Measurements from ENCODE around the gene ASIC4.

DNA sequence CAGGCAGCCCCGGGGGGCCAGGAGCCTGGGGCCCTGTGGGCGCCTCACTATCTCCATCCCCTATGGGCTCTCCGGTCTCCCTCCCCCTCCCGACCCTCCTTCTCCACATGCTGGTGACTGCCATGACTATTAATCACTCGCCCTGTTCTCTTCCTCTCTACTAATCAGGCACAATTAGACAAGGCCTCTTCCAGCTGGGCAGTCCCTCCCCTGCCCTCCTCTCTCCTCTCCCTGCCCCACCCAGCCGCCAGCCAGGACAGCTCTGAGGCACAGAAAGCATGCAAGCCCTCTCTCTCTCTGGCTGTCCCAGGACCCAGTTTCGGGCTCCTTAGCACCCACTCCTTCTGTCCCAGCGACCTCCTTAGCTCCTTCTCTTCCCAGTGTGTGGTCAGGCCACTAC, 5.8 kb downstream of the ASIC4 start:
- TF ChIP-seq, protein P1, sequence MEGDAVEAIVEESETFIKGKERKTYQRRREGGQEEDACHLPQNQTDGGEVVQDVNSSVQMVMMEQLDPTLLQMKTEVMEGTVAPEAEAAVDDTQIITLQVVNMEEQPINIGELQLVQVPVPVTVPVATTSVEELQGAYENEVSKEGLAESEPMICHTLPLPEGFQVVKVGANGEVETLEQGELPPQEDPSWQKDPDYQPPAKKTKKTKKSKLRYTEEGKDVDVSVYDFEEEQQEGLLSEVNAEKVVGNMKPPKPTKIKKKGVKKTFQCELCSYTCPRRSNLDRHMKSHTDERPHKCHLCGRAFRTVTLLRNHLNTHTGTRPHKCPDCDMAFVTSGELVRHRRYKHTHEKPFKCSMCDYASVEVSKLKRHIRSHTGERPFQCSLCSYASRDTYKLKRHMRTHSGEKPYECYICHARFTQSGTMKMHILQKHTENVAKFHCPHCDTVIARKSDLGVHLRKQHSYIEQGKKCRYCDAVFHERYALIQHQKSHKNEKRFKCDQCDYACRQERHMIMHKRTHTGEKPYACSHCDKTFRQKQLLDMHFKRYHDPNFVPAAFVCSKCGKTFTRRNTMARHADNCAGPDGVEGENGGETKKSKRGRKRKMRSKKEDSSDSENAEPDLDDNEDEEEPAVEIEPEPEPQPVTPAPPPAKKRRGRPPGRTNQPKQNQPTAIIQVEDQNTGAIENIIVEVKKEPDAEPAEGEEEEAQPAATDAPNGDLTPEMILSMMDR (IDR thresholded peaks at IDR 0.05; ENCODE audit: poor library complexity): no peak
- TF ChIP-seq EZH2 (IDR thresholded peaks at IDR 0.05; ENCODE audit: borderline replicate concordance) (no peak), EZH2phosphoT487 (IDR thresholded peaks at IDR 0.05; ENCODE audit: low read depth, severe bottlenecking, unreplicated experiment) (no peak)

Data from hepatocyte (in vitro differentiated cells).